ENCODE results near the gene MFSD2A. TPM values are rescaled to one million over a fixed set of nuclear protein-coding genes. Genes with fewer than 3 reads are reported as not detected.
"Not testable (repeated sequence)": the region's sequence is repeated elsewhere in the genome, so short reads cannot be mapped to it uniquely, and the experiment has no call there.

Gene MFSD2A
- total RNA-seq, 3 donors from 2014 or later, result 11.3 to 29.6 (median 24.4) TPM

GRCh38 chr1:39958403-39959200 is 3.7 kb downstream of the MFSD2A start:
- DNase-seq (no peak), ATAC-seq (no peak)
- Histone ChIP-seq H3K4me1 (ENCODE audit: low read depth) (peaks cover 19% of the 10 kb centered on the region), H3K36me3 (ENCODE audit: low read depth) (no peaks in the 10 kb centered on the region), H3K4me3 (no peak overlapping the region), H3K9me3 (no peaks in the 10 kb centered on the region)
- TF ChIP-seq CTCF (IDR thresholded peaks at IDR 0.05), result no peak
- intact Hi-C loops (cut with DNase I, micrococcal nuclease), result no loop called here

GRCh38 chr1:39959651-39960333 is 4.8 kb downstream of the MFSD2A start:
- intact Hi-C loops (cut with DNase I, micrococcal nuclease), result no loop called here
- H3K4me3 ChIP-seq, result no peak overlapping the region
- no peak for TF ChIP-seq CTCF (IDR thresholded peaks at IDR 0.05)
- peaks cover 19% of the 10 kb centered on the region for H3K4me1 ChIP-seq (ENCODE audit: low read depth)
- no peaks in the 10 kb centered on the region for H3K36me3 ChIP-seq (ENCODE audit: low read depth)
- no peak for ATAC-seq
- H3K9me3 ChIP-seq, result no peaks in the 10 kb centered on the region
- no peak for DNase-seq

GRCh38 chr1:39960431-39960958 is 5.5 kb downstream of the MFSD2A start:
- intact Hi-C loops (cut with DNase I, micrococcal nuclease), result no loop called here
- TF ChIP-seq CTCF (IDR thresholded peaks at IDR 0.05), result no peak
- Histone ChIP-seq H3K9me3 (no peaks in the 10 kb centered on the region), H3K36me3 (ENCODE audit: low read depth) (no peaks in the 10 kb centered on the region), H3K4me3 (no peak overlapping the region), H3K4me1 (ENCODE audit: low read depth) (peaks cover 15% of the 10 kb centered on the region)
- ATAC-seq (peak; percentile 79), DNase-seq (peak; percentile 81 to 90 (median 88))

- Histone ChIP-seq H3K36me3 (ENCODE audit: low read depth) (no peaks in the 10 kb centered on the region), H3K9me3 (no peaks in the 10 kb centered on the region), H3K4me3 (no peak overlapping the region), H3K4me1 (ENCODE audit: low read depth) (peaks cover 4% of the 10 kb centered on the region)
- ATAC-seq, result no peak
- no peak for DNase-seq
- TF ChIP-seq CTCF (IDR thresholded peaks at IDR 0.05), result no peak
- intact Hi-C loops (cut with DNase I, micrococcal nuclease), result no loop called here
Observed at GRCh38 chr1:39962450-39962825, 7.5 kb downstream of the MFSD2A start.

GRCh38 chr1:39962964-39963363 is 8.0 kb downstream of the MFSD2A start:
- intact Hi-C loops (cut with DNase I, micrococcal nuclease); H3K4me1 ChIP-seq (ENCODE audit: low read depth); H3K9me3 ChIP-seq; ATAC-seq; H3K36me3 ChIP-seq (ENCODE audit: low read depth); H3K4me3 ChIP-seq; DNase-seq: not testable (repeated sequence)

- intact Hi-C loops (cut with DNase I, micrococcal nuclease), result no loop called here
- no peak for ATAC-seq
- no peaks in the 10 kb centered on the region for H3K36me3 ChIP-seq (ENCODE audit: low read depth)
- peaks cover 4% of the 10 kb centered on the region for H3K4me1 ChIP-seq (ENCODE audit: low read depth)
- no peak overlapping the region for H3K4me3 ChIP-seq
- no peak for DNase-seq
- no peak for TF ChIP-seq CTCF (IDR thresholded peaks at IDR 0.05)
- H3K9me3 ChIP-seq, result no peaks in the 10 kb centered on the region
Observed at GRCh38 chr1:39964552-39964951, 9.6 kb downstream of the MFSD2A start.
